Uterus (tissue), 4 donors: ENCODE data around the gene OPRM1. TPM values are rescaled to one million over a fixed set of nuclear protein-coding genes. Genes with fewer than 3 reads are reported as not detected.

Experiments used
- DNase-seq, 2 donors: peaks; one replicate each; pipeline ENCODE4 v3.0.0-alpha.2; 2019 to 2020
- H3K27ac ChIP-seq, 2 donors: fragments of 200-600 bp; sonication (generic); 1 replicate in 1 of 2; 2 replicates in 1 of 2; pipeline ENCODE4 v1.5.1; 2016 to 2018
- H3K27me3 ChIP-seq, 2 donors: fragments of 200-600 bp; sonication (generic); one replicate each; pipeline ENCODE4 v1.5.1; 2018 to 2019; ENCODE audit warnings: control low read depth in 1 of 2
- H3K36me3 ChIP-seq, 2 donors: fragments of 200-600 bp; sonication (generic); one replicate each; pipeline ENCODE4 v1.5.1; 2019; ENCODE audit warnings: control low read depth in 1 of 2
- H3K4me1 ChIP-seq, 2 donors: fragments of 200-600 bp; sonication (generic); one replicate each; pipeline ENCODE4 v1.5.1; 2018 to 2019; ENCODE audit warnings: control low read depth in 1 of 2
- H3K4me3 ChIP-seq, 2 donors: fragments of 200-600 bp; sonication (generic); 1 replicate in 1 of 2; 2 replicates in 1 of 2; pipeline ENCODE4 v1.5.1; 2018 to 2019; ENCODE audit warnings: mild to moderate bottlenecking in 1 of 2
- H3K9me3 ChIP-seq, 2 donors: fragments of 200-600 bp; sonication (generic); one replicate each; pipeline ENCODE4 v1.5.1; 2019; ENCODE audit warnings: control low read depth in 1 of 2
- CTCF ChIP-seq, 4 experiments: fragments of 200-600 bp in 2 of 4; fragments of 450-650 bp in 2 of 4; sonication (generic) in 2 of 4; IDR thresholded peaks; one replicate each; pipeline ENCODE4 v1.5.1; 2016 to 2019; ENCODE audit warnings: antibody characterized with exemption in 4 of 4, mild to moderate bottlenecking in 2 of 4, moderate library complexity in 1 of 4
- POLR2A ChIP-seq, 2 donors: fragments of 450-650 bp; IDR thresholded peaks; one replicate each; pipeline ENCODE4 v1.6.1; 2016; ENCODE audit warnings: antibody characterized with exemption in 2 of 2, mild to moderate bottlenecking in 1 of 2, moderate library complexity in 1 of 2
- intact Hi-C: fragments of 100-400 bp; cut with DNase I; formaldehyde crosslinking; loops from one replicate; pipeline ENCODE4 v1.15.1; 2023; ENCODE audit warnings: low total_unique reads
- total RNA-seq, 4 donors: library from RNA; depleted of rRNA in 3 of 4; stranded (reverse); fragments of >200 nt in 3 of 4; gene quantifications; one replicate each; pipeline versions ENCODE4 v1.1.0 to v1.2.4, GENCODE V29; 2014 to 2023
- donor health status: DM: yes; HTN: yes; CAD: no.

The OPRM1 gene
- total RNA-seq, 4 donors from 2014 or later = 0.14 TPM; not detected in 3

GRCh38 chr6:154228521-154228905 lies 189.5 kb downstream of the OPRM1 start:
- no peaks in the 10 kb centered on the region for H3K9me3 ChIP-seq
- intact Hi-C loops = no loop called here

DNA sequence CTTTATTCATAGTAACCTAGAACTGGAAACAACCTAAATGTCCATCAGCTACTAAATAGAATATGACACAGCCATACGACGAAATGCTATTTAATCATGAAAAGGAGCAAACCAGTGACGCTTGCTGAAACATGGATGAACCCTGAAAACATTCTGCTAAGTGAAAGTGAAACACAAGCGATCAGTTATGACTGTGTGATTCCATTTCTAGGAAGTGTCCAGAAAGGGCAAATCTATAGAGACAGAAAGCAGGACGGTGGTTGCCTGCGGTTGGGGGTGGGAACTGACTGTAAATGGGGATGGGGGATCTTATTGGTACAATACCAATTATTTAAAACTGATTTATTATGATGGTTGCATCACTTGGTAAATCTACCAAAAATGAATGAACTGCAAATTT lies 190.7 kb downstream of the OPRM1 start:
- TF ChIP-seq POLR2A (IDR thresholded peaks at IDR 0.05) (no peak), CTCF (IDR thresholded peaks at IDR 0.05) (no peak)
- Histone ChIP-seq H3K4me3 (no peak overlapping the region), H3K9me3 (no peaks in the 10 kb centered on the region), H3K36me3 (no peaks in the 10 kb centered on the region), H3K27ac (no peak overlapping the region), H3K4me1 (no peaks in the 10 kb centered on the region), H3K27me3 (no peaks in the 10 kb centered on the region)
- intact Hi-C loops = no loop called here
- DNase-seq = no peak

More at GRCh38 chr6:154228521-154228905, 189.5 kb downstream of the OPRM1 start:
- TF ChIP-seq CTCF (IDR thresholded peaks at IDR 0.05) = no peak
- no peak for TF ChIP-seq POLR2A (IDR thresholded peaks at IDR 0.05)
- Histone ChIP-seq H3K27me3 (no peaks in the 10 kb centered on the region), H3K27ac (no peak overlapping the region), H3K4me1 (no peaks in the 10 kb centered on the region), H3K4me3 (no peak overlapping the region), H3K36me3 (no peaks in the 10 kb centered on the region)
- no peak for DNase-seq

- H3K4me1 ChIP-seq = no peaks in the 10 kb centered on the region
- no peaks in the 10 kb centered on the region for H3K27me3 ChIP-seq
- no peak for TF ChIP-seq POLR2A (IDR thresholded peaks at IDR 0.05)
- no peak for TF ChIP-seq CTCF (IDR thresholded peaks at IDR 0.05)
- DNase-seq = no peak
- H3K27ac ChIP-seq = no peak overlapping the region
- no peaks in the 10 kb centered on the region for H3K9me3 ChIP-seq
- intact Hi-C loops = no loop called here
- no peak overlapping the region for H3K4me3 ChIP-seq
- no peaks in the 10 kb centered on the region for H3K36me3 ChIP-seq
Measured at GRCh38 chr6:154230393-154230792, 191.4 kb downstream of the OPRM1 start.

- Histone ChIP-seq H3K4me1 (no peaks in the 10 kb centered on the region), H3K27me3 (no peaks in the 10 kb centered on the region), H3K36me3 (no peaks in the 10 kb centered on the region), H3K9me3 (no peaks in the 10 kb centered on the region), H3K4me3 (no peak overlapping the region), H3K27ac (no peak overlapping the region)
- intact Hi-C loops = no loop called here
- TF ChIP-seq CTCF (IDR thresholded peaks at IDR 0.05) (no peak), POLR2A (IDR thresholded peaks at IDR 0.05) (no peak)
- no peak for DNase-seq
Measured at GRCh38 chr6:154230910-154231595, 192.0 kb downstream of the OPRM1 start.

GRCh38 chr6:154232013-154232910 lies 193.2 kb downstream of the OPRM1 start:
- no peak for DNase-seq
- no peaks in the 10 kb centered on the region for H3K4me1 ChIP-seq
- H3K27ac ChIP-seq = no peak overlapping the region
- no peak for TF ChIP-seq CTCF (IDR thresholded peaks at IDR 0.05)
- no peak for TF ChIP-seq POLR2A (IDR thresholded peaks at IDR 0.05)
- intact Hi-C loops = no loop called here
- no peaks in the 10 kb centered on the region for H3K27me3 ChIP-seq
- no peak overlapping the region for H3K4me3 ChIP-seq
- no peaks in the 10 kb centered on the region for H3K9me3 ChIP-seq
- no peaks in the 10 kb centered on the region for H3K36me3 ChIP-seq
